Lower leg skin (tissue), 4 donors: ENCODE data around the gene ZDHHC22. TPM values are rescaled to one million over a fixed set of nuclear protein-coding genes. Genes with fewer than 3 reads are reported as not detected.

Experiments used
- DNase-seq, 2 donors: peaks; one replicate each; pipeline ENCODE4 v3.0.0-alpha.2; 2019; ENCODE audit warnings: low spot score in 2 of 2
- H3K4me3 ChIP-seq: fragments of 200-600 bp; sonication (generic); 2 replicates; pipeline ENCODE4 v1.5.1; 2017; ENCODE audit warnings: mild to moderate bottlenecking, low read depth; ENCODE audit not compliant: poor library complexity, severe bottlenecking
- CTCF ChIP-seq, 3 donors: fragments of 450-650 bp; IDR thresholded peaks; one replicate each; pipeline ENCODE4 v1.5.1; 2016; ENCODE audit warnings: antibody characterized with exemption in 3 of 3, mild to moderate bottlenecking in 3 of 3, moderate library complexity in 2 of 3
- POLR2A ChIP-seq, 2 donors: fragments of 450-650 bp; IDR thresholded peaks; one replicate each; pipeline ENCODE4 v1.6.1; 2016 to 2017; ENCODE audit warnings: antibody characterized with exemption in 2 of 2, mild to moderate bottlenecking in 1 of 2, moderate library complexity in 1 of 2
- WGBS, 2 donors: methylation state at CpG; one replicate each; pipeline ENCODE4 v1.1.5; 2018; 5-methylcytosine and 5-hydroxymethylcytosine counted together
- intact Hi-C: fragments of 100-400 bp; cut with DNase I; formaldehyde crosslinking; loops from one replicate; pipeline ENCODE4 v1.15.0; 2023; ENCODE audit warnings: low total_unique reads
- total RNA-seq, 4 donors: library from RNA; depleted of rRNA; stranded (reverse); fragments of >200 nt; gene quantifications; one replicate each; pipeline ENCODE4 v1.1.0, GENCODE V29; 2016

The ZDHHC22 gene
- total RNA-seq, 4 donors from 2014 or later = not detected

GRCh38 chr14:77128414-77128891 is 13.1 kb downstream of the ZDHHC22 start:
- DNase-seq = peak in 1 of 2 donors; percentile 54
- WGBS, 2 donors = 43 to 49% methylated on average over 6 of the region's 6 CpGs
- intact Hi-C loops = no loop called here
- no peak overlapping the region for H3K4me3 ChIP-seq
- TF ChIP-seq POLR2A (IDR thresholded peaks at IDR 0.05) = no peak
- no peak for TF ChIP-seq CTCF (IDR thresholded peaks at IDR 0.05)

GRCh38 chr14:77126461-77126990 is 15.1 kb downstream of the ZDHHC22 start:
- intact Hi-C loops = no loop called here

GRCh38 chr14:77125823-77126325 is 15.7 kb downstream of the ZDHHC22 start:
- WGBS, 2 donors = 88 to 97% methylated on average over 7 to 8 of the region's 8 CpGs
- TF ChIP-seq POLR2A (IDR thresholded peaks at IDR 0.05) = no peak
- no peak overlapping the region for H3K4me3 ChIP-seq
- intact Hi-C loops = no loop called here
- no peak for DNase-seq

More at GRCh38 chr14:77126461-77126990, 15.1 kb downstream of the ZDHHC22 start:
- no peak for DNase-seq
- TF ChIP-seq POLR2A (IDR thresholded peaks at IDR 0.05) (no peak), CTCF (IDR thresholded peaks at IDR 0.05) (no peak)
- no peak overlapping the region for H3K4me3 ChIP-seq
- WGBS, 2 donors = 90 to 91% methylated on average over 4 of the region's 4 CpGs

GRCh38 chr14:77125281-77125801 is 16.2 kb downstream of the ZDHHC22 start:
- TF ChIP-seq CTCF (IDR thresholded peaks at IDR 0.05) (no peak), POLR2A (IDR thresholded peaks at IDR 0.05) (no peak)
- no peak for DNase-seq
- intact Hi-C loops = no loop called here
- 18% methylated on average over 30 of the region's 30 CpGs for WGBS, 2 donors
- H3K4me3 ChIP-seq = no peak overlapping the region

GRCh38 chr14:77124345-77125280 is 17.0 kb downstream of the ZDHHC22 start:
- intact Hi-C loops = no loop called here
- peak overlapping the region; percentile 6 for H3K4me3 ChIP-seq
- no peak for DNase-seq
- TF ChIP-seq CTCF (IDR thresholded peaks at IDR 0.05) (no peak), POLR2A (IDR thresholded peaks at IDR 0.05) (no peak)
- WGBS, 2 donors = 8 to 9% methylated on average over 60 to 70 of the region's 73 CpGs
